ENCODE results near the gene SLC25A38. TPM values are rescaled to one million over a fixed set of nuclear protein-coding genes. Genes with fewer than 3 reads are reported as not detected.
"Not testable (repeated sequence)": the region's sequence is repeated elsewhere in the genome, so short reads cannot be mapped to it uniquely, and the experiment has no call there.

The SLC25A38 gene
- total RNA-seq, 4 donors from 2014 or later: 43.8 to 51.2 (median 48.2) TPM

DNA sequence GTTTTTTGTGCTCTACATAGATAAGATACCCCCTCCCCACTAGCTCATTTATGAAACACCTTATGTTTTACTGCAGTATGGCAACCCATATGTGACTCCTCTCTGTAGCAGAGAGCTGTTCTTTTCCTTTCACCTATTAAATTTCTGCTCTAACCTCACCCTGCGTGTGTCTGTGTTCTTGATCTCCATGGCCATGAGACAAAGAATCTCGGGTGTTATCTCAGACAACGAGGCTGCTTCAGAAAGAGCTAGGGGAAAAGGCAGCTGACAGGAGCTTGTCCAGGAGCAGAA, 35.6 kb upstream of the SLC25A38 start:
- intact Hi-C loops (cut with DNase I; ENCODE audit: low total_unique reads): no loop called here
- Histone ChIP-seq H3K27ac (no peak overlapping the region), H3K4me1 (no peaks in the 10 kb centered on the region), H3K9me3 (no peaks in the 10 kb centered on the region), H3K4me3 (no peak overlapping the region), H3K36me3 (no peaks in the 10 kb centered on the region), H3K27me3 (no peaks in the 10 kb centered on the region)
- ATAC-seq: no peak
- no peak for DNase-seq
- TF ChIP-seq CTCF (IDR thresholded peaks at IDR 0.05 in 4 of 5, conservative IDR thresholded peaks at IDR 0.05 in 1 of 5) (no peak), POLR2A (IDR thresholded peaks at IDR 0.05) (no peak)
- in situ Hi-C loops (cut with MboI; ENCODE audit: low sequenced_read_pairs in 4 of 4): no loop called here

GRCh38 chr3:39349080-39349479, 34.1 kb upstream of the SLC25A38 start:
- Histone ChIP-seq H3K4me3 (no peak overlapping the region), H3K4me1 (no peaks in the 10 kb centered on the region), H3K36me3 (no peaks in the 10 kb centered on the region), H3K27me3 (no peaks in the 10 kb centered on the region), H3K9me3 (no peaks in the 10 kb centered on the region), H3K27ac (no peak overlapping the region)
- DNase-seq: no peak
- no peak for ATAC-seq
- in situ Hi-C loops (cut with MboI; ENCODE audit: low sequenced_read_pairs in 4 of 4): no loop called here
- intact Hi-C loops (cut with DNase I; ENCODE audit: low total_unique reads): no loop called here
- TF ChIP-seq POLR2A (IDR thresholded peaks at IDR 0.05) (no peak), CTCF (IDR thresholded peaks at IDR 0.05 in 4 of 5, conservative IDR thresholded peaks at IDR 0.05 in 1 of 5) (no peak)

GRCh38 chr3:39350714-39351113, 32.5 kb upstream of the SLC25A38 start:
- intact Hi-C loops (cut with DNase I; ENCODE audit: low total_unique reads) (no loop called here), in situ Hi-C loops (cut with MboI; ENCODE audit: low sequenced_read_pairs in 4 of 4) (no loop called here)
- TF ChIP-seq POLR2A (IDR thresholded peaks at IDR 0.05): no peak
- no peak for TF ChIP-seq CTCF (IDR thresholded peaks at IDR 0.05 in 4 of 5, conservative IDR thresholded peaks at IDR 0.05 in 1 of 5)
- ATAC-seq: no peak
- no peak for DNase-seq
- H3K4me3 ChIP-seq: no peak overlapping the region
- H3K27me3 ChIP-seq: no peaks in the 10 kb centered on the region
- no peaks in the 10 kb centered on the region for H3K4me1 ChIP-seq
- H3K27ac ChIP-seq: no peak overlapping the region
- H3K36me3 ChIP-seq: no peaks in the 10 kb centered on the region
- no peaks in the 10 kb centered on the region for H3K9me3 ChIP-seq

GRCh38 chr3:39351134-39351533, 32.0 kb upstream of the SLC25A38 start:
- ATAC-seq; H3K9me3 ChIP-seq; H3K36me3 ChIP-seq; intact Hi-C loops (cut with DNase I; ENCODE audit: low total_unique reads); H3K27me3 ChIP-seq; H3K4me1 ChIP-seq; DNase-seq; H3K27ac ChIP-seq; H3K4me3 ChIP-seq; in situ Hi-C loops (cut with MboI; ENCODE audit: low sequenced_read_pairs in 4 of 4): not testable (repeated sequence)

GRCh38 chr3:39353168-39353927, 29.8 kb upstream of the SLC25A38 start:
- H3K4me3 ChIP-seq; H3K36me3 ChIP-seq; H3K27me3 ChIP-seq; DNase-seq; in situ Hi-C loops (cut with MboI; ENCODE audit: low sequenced_read_pairs in 4 of 4); H3K27ac ChIP-seq; intact Hi-C loops (cut with DNase I; ENCODE audit: low total_unique reads); H3K4me1 ChIP-seq; ATAC-seq; H3K9me3 ChIP-seq: not testable (repeated sequence)

- in situ Hi-C loops (cut with MboI; ENCODE audit: low sequenced_read_pairs in 4 of 4): no loop called here
- intact Hi-C loops (cut with DNase I; ENCODE audit: low total_unique reads): no loop called here
- no peaks in the 10 kb centered on the region for H3K4me1 ChIP-seq
- no peaks in the 10 kb centered on the region for H3K9me3 ChIP-seq
- no peaks in the 10 kb centered on the region for H3K36me3 ChIP-seq
- DNase-seq (no peak), ATAC-seq (no peak)
- no peak overlapping the region for H3K27ac ChIP-seq
- no peaks in the 10 kb centered on the region for H3K27me3 ChIP-seq
- no peak overlapping the region for H3K4me3 ChIP-seq
- no peak for TF ChIP-seq CTCF (IDR thresholded peaks at IDR 0.05 in 4 of 5, conservative IDR thresholded peaks at IDR 0.05 in 1 of 5)
- TF ChIP-seq POLR2A (IDR thresholded peaks at IDR 0.05): no peak
These were observed 24.8 kb upstream of the SLC25A38 start for GRCh38 chr3:39358333-39358732.

Measured in gastrocnemius medialis (tissue), 4 donors.